HG03354 (cell line): ENCODE measurements around the gene PRKCA.

Experiments used
- ATAC-seq: cut with Tn5 transposase; IDR thresholded peaks from one replicate; pipeline ENCODE4 v1.9.1; 2021; ENCODE audit warnings: mild to moderate bottlenecking; ENCODE audit not compliant: unreplicated experiment, poor library complexity, severe bottlenecking

Gene PRKCA

GRCh38 chr17:66403846-66404556 lies 101.6 kb downstream of the PRKCA start:
- no peak for ATAC-seq

- no peak for ATAC-seq
These were observed 103.6 kb downstream of the PRKCA start for GRCh38 chr17:66405836-66406677.

- no peak for ATAC-seq
These were observed 104.6 kb downstream of the PRKCA start for GRCh38 chr17:66406701-66407644.

- no peak for ATAC-seq
These were observed 105.5 kb downstream of the PRKCA start for GRCh38 chr17:66407864-66408263.

GRCh38 chr17:66411520-66411919 lies 109.1 kb downstream of the PRKCA start:
- no peak for ATAC-seq

GRCh38 chr17:66412857-66413558 lies 110.6 kb downstream of the PRKCA start:
- no peak for ATAC-seq

- no peak for ATAC-seq
These were observed 111.4 kb downstream of the PRKCA start for GRCh38 chr17:66413559-66414520.

- ATAC-seq, result peak; percentile 52
These were observed 112.3 kb downstream of the PRKCA start for GRCh38 chr17:66414561-66415175.

- no peak for ATAC-seq
These were observed 113.2 kb downstream of the PRKCA start for GRCh38 chr17:66415366-66416206.

GRCh38 chr17:66416207-66416940 lies 114.0 kb downstream of the PRKCA start:
- ATAC-seq, result no peak

- no peak for ATAC-seq
These were observed 114.9 kb downstream of the PRKCA start for GRCh38 chr17:66417300-66417719.

- no peak for ATAC-seq
These were observed 118.6 kb downstream of the PRKCA start for GRCh38 chr17:66420961-66421371.

GRCh38 chr17:66422186-66422585 lies 119.8 kb downstream of the PRKCA start:
- ATAC-seq, result no peak

GRCh38 chr17:66423056-66423955 lies 120.9 kb downstream of the PRKCA start:
- no peak for ATAC-seq

GRCh38 chr17:66425756-66426396 lies 123.5 kb downstream of the PRKCA start:
- no peak for ATAC-seq
